ENCODE data around the gene SESTD1. TPM values are rescaled to one million over a fixed set of nuclear protein-coding genes. Genes with fewer than 3 reads are reported as not detected.

The SESTD1 gene
- total RNA-seq, 2 experiments from 2014 or later = 8.7 to 10.2 TPM

GRCh38 chr2:179174240-179174639, 90.4 kb downstream of the SESTD1 start:
- Histone ChIP-seq H3K27me3 (ENCODE audit: control insufficient read depth in 1 of 2, insufficient read depth in 2 of 2, low read length in 2 of 2) (no peaks in the 10 kb centered on the region), H3K27ac (ENCODE audit: low read depth in 1 of 2, low read length in 2 of 2) (no peak overlapping the region), H3K9me3 (ENCODE audit: control insufficient read depth in 1 of 2, insufficient read depth in 1 of 2, low read length in 2 of 2) (no peaks in the 10 kb centered on the region), H3K4me3 (ENCODE audit: low read length) (no peak overlapping the region), H3K4me1 (ENCODE audit: insufficient read depth, low read length) (no peaks in the 10 kb centered on the region), H3K36me3 (ENCODE audit: insufficient read depth, low read length) (no peaks in the 10 kb centered on the region)
- Mint-ChIP-seq H3K9me3 (no peaks in the 10 kb centered on the region), H3K4me1 (ENCODE audit: low read depth) (no peaks in the 10 kb centered on the region), H3K27ac (no peak overlapping the region), H3K4me3 (no peak overlapping the region), H3K36me3 (ENCODE audit: low read depth) (peaks cover 8% of the 10 kb centered on the region), H3K27me3 (no peaks in the 10 kb centered on the region)
- ChIA-PET POLR2A (no interaction called here), CTCF (no interaction called here)
- DNase-seq (no peak), ATAC-seq (ENCODE audit: poor library complexity) (no peak)
- TF ChIP-seq, protein P1, sequence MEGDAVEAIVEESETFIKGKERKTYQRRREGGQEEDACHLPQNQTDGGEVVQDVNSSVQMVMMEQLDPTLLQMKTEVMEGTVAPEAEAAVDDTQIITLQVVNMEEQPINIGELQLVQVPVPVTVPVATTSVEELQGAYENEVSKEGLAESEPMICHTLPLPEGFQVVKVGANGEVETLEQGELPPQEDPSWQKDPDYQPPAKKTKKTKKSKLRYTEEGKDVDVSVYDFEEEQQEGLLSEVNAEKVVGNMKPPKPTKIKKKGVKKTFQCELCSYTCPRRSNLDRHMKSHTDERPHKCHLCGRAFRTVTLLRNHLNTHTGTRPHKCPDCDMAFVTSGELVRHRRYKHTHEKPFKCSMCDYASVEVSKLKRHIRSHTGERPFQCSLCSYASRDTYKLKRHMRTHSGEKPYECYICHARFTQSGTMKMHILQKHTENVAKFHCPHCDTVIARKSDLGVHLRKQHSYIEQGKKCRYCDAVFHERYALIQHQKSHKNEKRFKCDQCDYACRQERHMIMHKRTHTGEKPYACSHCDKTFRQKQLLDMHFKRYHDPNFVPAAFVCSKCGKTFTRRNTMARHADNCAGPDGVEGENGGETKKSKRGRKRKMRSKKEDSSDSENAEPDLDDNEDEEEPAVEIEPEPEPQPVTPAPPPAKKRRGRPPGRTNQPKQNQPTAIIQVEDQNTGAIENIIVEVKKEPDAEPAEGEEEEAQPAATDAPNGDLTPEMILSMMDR (IDR thresholded peaks at IDR 0.05) = no peak
- intact Hi-C loops (cut with DNase I, micrococcal nuclease) = no loop called here

GRCh38 chr2:179172894-179173293, 91.7 kb downstream of the SESTD1 start:
- no peak overlapping the region for H3K27ac Mint-ChIP-seq
- peaks cover 8% of the 10 kb centered on the region for H3K36me3 Mint-ChIP-seq (ENCODE audit: low read depth)
- CTCF ChIA-PET = no interaction called here
- Histone ChIP-seq H3K4me1 (ENCODE audit: insufficient read depth, low read length) (no peaks in the 10 kb centered on the region), H3K27ac (ENCODE audit: low read depth in 1 of 2, low read length in 2 of 2) (no peak overlapping the region), H3K9me3 (ENCODE audit: control insufficient read depth in 1 of 2, insufficient read depth in 1 of 2, low read length in 2 of 2) (no peaks in the 10 kb centered on the region), H3K36me3 (ENCODE audit: insufficient read depth, low read length) (no peaks in the 10 kb centered on the region), H3K27me3 (ENCODE audit: control insufficient read depth in 1 of 2, insufficient read depth in 2 of 2, low read length in 2 of 2) (no peaks in the 10 kb centered on the region), H3K4me3 (ENCODE audit: low read length) (no peak overlapping the region)
- TF ChIP-seq, protein P1 (IDR thresholded peaks at IDR 0.05) = no peak
- intact Hi-C loops (cut with DNase I, micrococcal nuclease) = no loop called here
- no peaks in the 10 kb centered on the region for H3K4me1 Mint-ChIP-seq (ENCODE audit: low read depth)
- no peak overlapping the region for H3K4me3 Mint-ChIP-seq
- POLR2A ChIA-PET = no interaction called here
- no peaks in the 10 kb centered on the region for H3K9me3 Mint-ChIP-seq
- no peaks in the 10 kb centered on the region for H3K27me3 Mint-ChIP-seq
- DNase-seq (no peak), ATAC-seq (ENCODE audit: poor library complexity) (no peak)

- DNase-seq (no peak), ATAC-seq (ENCODE audit: poor library complexity) (no peak)
- Mint-ChIP-seq H3K36me3 (ENCODE audit: low read depth) (peaks cover 8% of the 10 kb centered on the region), H3K27me3 (no peaks in the 10 kb centered on the region), H3K9me3 (no peaks in the 10 kb centered on the region), H3K4me1 (ENCODE audit: low read depth) (no peaks in the 10 kb centered on the region), H3K27ac (no peak overlapping the region), H3K4me3 (no peak overlapping the region)
- POLR2A ChIA-PET = no interaction called here
- no peaks in the 10 kb centered on the region for H3K9me3 ChIP-seq (ENCODE audit: control insufficient read depth in 1 of 2, insufficient read depth in 1 of 2, low read length in 2 of 2)
- TF ChIP-seq, protein P1 (IDR thresholded peaks at IDR 0.05) = no peak
- no peaks in the 10 kb centered on the region for H3K36me3 ChIP-seq (ENCODE audit: insufficient read depth, low read length)
- no peaks in the 10 kb centered on the region for H3K27me3 ChIP-seq (ENCODE audit: control insufficient read depth in 1 of 2, insufficient read depth in 2 of 2, low read length in 2 of 2)
- no peak overlapping the region for H3K4me3 ChIP-seq (ENCODE audit: low read length)
- H3K27ac ChIP-seq (ENCODE audit: low read depth in 1 of 2, low read length in 2 of 2) = no peak overlapping the region
- intact Hi-C loops (cut with DNase I, micrococcal nuclease) = no loop called here
- no peaks in the 10 kb centered on the region for H3K4me1 ChIP-seq (ENCODE audit: insufficient read depth, low read length)
- CTCF ChIA-PET = no interaction called here
These were observed 93.3 kb downstream of the SESTD1 start for GRCh38 chr2:179171371-179171770.

Data from CD4-positive, alpha-beta T cell (primary cell).